ENCODE data around the gene TNK2.
"Not testable (repeated sequence)": the region's sequence is repeated elsewhere in the genome, so short reads cannot be mapped to it uniquely, and the experiment has no call there.

The TNK2 gene

DNA sequence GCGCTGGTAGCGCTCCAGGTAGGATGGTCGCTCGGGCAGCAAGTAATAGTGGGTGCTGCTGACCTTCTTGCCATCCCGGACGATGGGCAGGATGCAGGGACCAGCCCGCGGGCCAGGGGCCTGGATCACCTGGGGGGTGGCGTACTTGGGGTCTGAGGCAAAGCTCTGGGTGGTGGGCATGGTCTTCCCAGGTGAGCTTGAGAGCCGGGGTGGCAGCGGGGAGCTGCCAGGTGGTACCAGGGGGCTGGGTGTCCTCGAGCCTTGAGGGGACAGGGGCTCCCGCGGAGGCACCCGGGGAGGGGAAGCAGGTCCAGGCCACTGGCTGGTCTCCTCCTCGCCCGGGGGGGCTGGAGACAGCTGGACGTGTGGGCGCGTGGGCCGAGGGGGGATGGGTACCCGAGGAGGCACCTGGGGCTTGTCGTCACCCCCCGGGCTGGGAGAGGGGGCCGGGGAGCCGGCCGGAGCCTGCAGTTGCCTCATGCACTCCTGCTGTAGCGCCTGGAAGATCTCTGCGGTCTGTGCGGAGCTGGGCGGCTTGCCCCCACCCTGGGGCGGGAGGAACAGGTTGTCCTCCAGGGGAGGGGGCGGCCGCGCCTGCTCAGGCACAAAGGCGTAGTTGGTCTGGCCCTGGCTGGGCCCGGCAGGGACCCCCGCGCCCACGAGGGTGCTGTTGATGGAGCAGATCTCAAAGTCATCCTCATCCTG lies 40.6 kb downstream of the TNK2 start:
- no peak for DNase-seq

DNA sequence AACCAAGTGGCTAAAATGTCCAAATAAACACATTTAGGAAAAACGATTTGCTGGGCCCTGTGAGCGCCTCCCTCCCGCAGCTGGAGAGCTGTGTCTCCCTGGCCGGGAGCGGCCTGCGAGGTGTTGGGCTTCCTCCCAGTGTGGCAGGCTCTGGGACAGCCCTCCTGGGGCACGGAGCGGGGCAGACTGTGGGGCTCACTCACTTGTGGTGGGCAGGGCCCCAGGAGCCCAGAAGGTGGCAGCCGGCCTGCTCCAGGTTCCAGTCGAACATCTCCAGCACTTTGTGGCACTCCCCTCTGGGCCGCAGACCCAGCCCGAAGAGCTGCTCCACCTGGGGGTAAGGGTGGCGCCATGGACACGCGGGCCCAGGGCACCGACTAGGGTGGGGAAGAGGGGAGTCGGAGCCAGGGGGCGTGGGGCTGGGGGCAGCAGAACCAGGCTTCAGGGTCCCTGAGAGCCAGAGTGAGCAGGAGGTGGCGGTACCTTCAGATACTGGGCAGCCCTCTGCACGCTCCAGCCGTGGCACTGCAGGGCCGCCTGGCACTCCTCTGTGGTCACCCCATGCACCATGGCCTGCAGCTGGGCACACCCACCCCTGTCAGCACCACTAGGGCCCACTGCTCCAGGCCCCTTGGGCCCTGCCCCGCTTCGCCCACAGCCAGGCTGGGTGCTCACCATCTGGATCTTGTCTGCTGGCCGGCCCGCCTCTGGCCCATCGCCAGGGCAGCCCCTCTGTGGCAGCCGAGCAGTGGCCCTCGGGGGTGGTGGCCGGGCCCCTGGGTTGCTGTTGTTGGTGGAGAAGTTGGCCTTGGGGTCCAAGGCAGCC lies 41.5 kb downstream of the TNK2 start:
- DNase-seq, result no peak

DNA sequence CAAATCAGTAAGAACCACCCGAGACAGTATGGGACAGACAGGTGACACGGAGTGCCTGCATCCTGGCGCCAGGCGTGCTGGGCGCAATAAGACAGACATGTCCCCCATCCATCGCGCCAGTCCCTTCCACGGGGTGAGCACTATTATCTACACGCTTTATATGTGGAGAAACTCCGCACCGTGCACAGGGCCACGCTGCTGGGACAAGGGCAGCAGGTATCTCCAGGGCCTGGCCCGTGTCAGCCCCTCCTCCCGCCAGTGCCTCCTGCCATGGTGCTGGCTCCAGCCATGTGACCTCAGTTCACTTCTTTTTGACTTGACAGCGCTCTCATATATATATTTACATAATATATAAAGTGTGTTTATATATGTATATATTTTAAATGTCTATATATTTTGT lies 42.6 kb downstream of the TNK2 start:
- DNase-seq, result no peak

DNA sequence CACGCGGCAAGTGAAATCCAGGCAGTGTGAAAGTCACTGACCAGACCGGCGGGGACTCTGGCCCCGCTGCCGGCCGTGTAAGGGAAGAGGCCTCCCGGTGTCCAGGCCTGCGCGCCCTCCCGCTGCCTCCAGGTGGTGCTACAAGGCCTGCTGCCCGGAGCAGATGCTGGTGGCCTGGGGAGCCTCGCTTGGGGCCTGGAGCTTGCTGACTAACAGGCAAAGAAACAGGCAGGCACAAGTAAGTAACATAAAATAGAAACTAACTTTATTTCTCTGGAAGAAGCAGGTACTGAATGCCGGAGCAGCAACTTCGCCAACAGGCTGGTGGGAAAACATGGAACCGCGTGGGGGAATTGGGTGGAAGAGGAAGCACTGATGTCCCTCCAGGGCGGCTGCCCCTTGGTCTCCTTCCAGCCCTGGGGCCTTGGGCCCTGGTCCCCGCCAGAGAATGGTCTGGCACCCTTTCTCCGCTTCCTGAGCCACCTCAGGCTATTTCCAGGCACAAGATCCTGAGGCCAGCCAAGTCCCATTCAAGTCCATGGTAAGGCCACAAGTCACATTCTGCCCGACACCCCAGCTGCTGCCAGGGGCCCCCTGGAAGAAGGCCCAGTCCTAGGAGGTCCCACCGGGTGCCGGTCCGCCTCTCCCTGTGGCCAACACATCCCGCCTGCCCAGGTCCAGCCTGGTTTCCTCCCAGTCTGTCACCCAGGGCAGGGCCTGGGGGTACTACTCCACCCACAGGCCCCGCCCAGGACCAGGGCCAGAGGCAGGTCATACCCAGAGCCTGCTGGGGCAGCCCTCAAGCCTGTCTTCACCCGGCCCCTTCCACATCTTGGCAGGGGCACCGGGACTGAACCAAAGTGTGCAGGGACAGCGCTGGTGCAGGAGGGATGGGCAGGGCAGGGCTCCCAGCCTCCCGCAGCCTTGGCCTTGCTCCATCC lies 45.0 kb downstream of the TNK2 start:
- no peak for DNase-seq

DNA sequence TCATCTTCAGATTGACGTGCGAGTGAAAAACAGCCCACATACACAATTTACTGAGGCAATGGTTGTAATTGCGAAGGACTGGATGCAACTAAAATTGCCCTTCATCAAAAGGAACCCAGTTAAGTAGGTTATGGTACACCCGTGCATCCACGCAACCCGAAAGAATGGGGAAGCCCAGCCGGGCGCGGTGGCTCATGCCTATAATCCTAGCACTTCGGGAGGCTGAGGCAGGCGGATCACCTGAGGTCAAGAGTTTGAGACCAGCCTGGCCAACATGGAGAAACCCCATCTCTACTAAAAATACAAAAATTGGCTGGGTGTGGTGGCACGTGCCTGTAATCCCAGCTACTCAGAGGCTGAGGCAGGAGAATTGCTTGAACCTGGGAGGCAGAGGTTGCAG lies 46.0 kb downstream of the TNK2 start:
- DNase-seq, result not testable (repeated sequence)

DNA sequence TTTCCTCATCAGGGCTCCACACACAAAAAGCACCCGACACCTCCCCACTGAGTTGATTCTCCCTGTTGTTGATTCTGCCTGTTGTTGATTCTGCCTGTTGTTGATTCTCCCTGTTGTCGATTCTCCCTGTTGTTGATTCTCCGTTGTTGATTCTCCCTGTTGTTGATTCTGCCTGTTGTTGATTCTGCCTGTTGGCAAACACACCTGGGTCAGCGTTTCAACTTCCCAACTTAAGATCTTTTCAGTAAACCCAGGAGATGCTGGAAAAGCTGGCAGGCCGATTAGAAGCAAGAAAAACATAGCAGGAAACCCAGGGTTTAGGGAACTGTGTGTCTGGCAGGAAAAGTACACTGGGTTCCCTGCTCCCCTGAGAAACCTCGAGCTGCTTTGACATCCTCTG lies 47.9 kb downstream of the TNK2 start:
- no peak for DNase-seq

DNA sequence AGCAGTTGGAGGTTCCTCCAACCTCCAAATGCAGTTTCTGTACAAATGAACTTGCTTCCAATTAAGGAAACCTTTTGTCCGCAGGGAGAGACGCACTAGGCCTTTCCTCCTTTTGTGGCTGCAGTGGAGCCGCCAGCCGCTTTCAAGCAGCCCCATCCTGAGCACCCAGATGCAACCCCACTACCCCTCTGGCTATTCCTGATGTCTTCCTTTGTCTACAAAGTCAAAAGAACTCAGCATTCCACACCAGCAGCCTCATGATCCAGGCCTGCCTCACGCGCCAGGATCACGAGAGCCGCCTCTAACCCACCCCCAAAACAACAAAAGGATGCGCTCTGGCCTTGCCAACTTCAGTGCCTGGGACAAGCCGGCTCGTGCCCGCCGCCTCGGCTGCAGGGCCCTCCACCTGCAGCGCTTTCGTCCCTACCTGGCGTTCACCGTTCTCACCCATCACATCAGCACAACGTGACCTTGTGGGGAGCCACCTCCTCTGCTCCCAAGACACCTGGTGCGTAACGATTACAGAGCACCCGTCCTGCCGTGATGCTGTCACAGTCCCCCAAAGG lies 48.4 kb downstream of the TNK2 start:
- no peak for DNase-seq

DNA sequence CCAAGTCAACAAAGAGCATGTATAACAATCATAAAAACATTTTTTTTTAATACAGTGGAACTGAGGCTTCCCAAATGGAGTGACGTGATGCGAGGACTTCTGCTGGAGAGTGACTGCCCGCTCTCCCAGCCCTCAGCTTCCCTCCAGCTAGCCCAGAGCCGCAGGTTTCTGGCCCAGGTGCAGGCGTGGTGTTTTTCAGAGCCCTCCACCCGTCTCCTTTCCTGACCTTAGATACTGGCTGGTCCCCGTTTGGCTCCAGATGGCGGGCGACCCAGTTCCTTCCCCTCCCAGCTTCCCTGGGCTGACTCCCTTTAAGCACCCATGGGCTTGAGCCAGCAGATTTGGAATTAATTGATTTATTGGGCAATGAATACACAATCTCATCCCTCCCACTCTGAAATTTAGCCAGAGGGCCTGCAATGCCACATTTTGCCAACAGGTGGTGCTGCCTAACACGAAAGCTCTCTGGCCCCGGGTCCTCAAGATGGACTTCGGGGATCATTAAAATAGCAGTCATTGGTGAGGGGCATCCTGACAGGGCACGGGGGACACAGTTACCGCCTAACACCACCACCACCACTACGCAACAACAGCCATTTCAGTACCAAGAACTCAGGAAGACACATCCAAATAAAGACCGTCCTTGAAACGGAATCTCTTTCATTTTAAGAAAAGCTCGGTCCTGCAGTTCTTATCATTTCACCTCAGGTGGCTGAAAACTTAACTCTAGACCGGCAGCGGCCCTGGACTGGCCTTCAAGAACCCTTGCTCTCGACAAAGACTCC lies 49.1 kb downstream of the TNK2 start:
- peak; percentile 8 for DNase-seq

DNA sequence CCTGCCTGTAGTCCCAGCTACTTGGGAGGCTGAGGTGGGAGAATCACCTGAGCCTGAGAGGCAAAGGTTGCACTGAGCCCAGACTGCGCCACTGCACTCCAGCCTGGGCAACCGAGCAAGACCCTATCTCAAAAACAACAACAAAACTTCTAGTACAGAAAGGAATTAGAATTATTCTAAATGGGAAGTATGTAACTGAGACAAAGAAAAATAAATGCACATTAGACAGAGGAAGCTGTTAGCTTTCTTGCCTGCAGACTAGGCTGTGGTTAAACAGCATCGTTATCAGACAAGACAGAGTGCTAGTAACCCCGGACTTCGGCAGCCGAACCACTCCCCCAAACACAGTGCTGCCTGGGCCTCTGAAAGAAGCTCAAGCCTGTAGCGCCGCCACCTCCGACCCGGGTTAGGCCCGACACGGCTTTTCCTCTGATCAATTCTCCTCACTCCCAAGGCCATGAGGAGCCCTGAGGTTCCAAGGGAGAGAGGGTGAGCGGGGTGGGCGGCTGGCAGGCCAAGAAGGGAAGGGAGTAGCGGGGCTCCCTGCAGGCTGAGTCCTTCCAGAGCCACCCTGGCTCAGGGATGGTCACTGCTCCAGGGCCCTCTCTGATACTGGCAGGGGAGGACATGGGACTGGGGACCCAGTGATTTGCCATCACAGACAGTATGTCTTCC lies 51.8 kb downstream of the TNK2 start:
- no peak for DNase-seq

DNA sequence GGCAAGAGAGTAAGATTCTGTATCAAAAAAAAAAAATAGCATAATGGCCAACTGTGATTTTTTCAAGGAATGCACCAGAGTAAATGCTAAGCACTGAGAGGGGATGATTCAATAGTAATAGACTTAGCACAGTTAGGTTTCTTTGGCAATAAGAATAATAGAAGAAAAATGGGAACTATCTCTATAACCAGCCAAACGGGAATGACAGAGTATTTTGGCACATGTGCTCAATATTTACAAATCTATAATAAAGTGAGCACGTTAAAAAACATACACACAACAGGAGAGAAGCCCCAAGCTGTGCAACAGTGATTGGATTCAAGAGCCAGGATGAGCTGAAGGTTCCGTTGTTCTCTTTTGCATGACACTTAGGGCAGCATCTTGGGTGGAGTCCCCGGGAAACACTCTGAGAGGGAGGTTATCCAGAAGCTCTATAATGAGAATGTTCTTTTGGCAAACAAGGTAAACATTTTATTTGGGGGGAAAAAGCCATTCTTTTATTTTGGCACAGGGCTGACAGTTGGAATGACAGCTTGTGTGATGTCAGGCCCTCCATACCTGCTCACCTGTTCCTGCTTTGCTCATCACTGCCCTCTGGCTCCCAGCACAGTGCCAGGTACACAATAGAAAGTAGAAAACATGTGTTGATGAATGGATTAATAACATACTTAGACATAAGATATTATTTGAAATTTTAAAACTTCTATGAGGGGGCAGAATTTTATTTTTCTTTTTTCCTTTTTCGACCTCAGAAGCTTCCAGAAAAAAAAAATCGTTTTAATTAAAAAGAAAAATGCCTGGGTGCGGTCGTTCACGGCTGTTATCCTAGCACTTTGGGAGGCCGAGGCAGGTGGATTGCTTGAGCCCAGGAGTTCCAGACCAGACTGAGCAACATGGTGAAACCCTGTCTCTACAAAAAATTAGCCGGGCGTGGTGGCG lies 52.6 kb downstream of the TNK2 start:
- DNase-seq, result no peak

DNA sequence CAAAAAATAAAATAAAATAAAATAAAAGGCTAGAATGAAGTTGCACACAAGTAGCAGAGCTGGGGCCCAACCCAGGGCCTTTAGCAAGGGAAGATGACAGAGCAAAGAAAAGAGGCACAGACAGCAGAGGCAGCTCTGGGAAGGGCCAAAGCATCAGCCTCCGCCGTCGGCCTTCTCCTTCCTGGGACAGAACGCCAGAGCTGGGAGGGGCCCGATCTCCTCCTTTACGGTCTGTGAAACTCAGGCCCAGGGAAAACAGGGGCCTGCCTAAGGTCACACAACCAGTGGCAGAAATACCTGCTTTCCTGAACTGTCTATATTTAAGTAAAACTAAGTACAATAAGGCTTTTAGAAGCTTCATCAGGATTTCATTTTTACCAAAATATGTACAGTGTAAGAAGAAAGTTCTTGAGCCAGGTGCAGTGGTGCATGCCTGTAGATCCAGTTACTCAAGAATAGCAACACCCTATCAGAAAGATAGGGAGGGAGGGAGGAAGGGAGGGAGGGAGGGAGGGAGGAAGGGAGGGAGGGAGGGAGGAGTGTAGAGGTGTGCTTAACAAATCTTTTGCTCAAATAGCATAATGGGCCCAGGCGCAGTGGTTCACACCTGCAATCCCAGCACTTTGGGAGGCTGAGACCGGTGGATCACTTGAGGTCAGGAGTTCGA lies 53.6 kb downstream of the TNK2 start:
- DNase-seq, result no peak

DNA sequence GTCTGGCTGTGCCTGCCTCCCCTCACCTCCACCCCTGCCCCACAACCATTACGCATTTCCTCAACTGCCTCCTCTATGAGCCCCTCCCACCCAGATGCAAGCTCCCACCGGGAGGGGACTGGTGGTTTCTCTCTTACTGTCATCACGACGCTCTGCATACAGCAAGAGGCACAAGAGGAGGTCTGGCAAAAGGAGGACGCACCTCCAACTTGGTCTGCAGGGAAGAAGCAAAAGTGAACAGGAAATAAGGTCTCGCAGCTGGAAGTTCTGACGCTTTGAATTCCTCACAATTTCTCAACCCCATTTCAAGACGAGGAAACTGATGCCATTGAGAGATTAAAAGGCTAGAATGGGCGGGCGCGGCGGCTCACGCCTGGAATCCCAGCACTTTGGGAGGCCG lies 54.4 kb downstream of the TNK2 start:
- no peak for DNase-seq

DNA sequence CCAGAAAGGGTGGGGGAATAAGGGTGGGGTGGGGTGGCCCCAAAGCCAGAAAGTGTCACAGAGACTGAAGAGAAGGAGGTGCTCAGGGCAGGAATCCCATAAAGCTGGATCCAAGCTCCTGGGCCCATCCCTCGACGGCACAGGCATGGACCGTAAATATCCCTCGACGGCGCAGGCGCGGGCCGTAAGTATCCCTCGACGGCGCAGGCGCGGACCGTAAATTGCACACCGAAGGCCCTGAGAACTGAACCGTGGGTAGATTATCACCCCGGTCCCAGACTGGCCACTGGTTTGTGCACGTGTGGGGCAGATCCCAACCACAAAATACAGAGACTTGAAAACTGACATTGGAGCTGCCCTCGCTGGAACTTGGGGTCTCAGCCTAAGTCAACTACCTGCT lies 55.3 kb downstream of the TNK2 start:
- DNase-seq, result no peak

DNA sequence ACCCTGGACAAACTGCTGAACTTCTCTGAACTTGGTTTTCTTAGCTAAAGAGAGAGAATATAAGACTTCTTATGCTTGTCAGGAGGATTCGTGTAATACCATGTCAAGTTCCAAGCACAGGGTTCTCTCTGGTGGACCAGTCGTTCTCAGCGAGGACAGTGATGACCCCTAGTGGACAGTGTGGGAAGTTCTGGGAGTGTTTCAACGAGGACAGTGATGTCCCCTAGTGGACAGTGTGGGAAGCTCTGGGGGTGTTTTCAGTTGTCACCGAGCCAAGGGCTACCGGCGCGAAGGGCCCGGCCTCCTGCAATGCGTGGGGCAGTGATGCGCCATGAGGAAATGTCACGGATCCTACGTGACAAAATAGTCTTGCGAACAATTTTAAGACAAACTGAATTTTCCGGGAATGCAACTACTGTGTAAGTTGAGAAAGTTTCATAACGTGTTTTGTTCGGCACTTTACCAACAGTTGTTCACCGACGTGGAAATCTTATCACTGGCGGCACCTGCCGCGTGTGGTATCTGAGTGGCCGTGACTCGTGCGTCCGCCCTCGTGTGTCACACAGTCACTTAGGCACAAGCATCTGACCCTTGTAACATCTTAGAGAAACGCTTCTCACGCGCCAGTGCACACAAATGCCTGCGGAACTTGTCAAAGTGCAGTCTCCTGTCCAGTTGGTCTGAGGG lies 57.4 kb downstream of the TNK2 start:
- peak; percentile 37 for DNase-seq

DNA sequence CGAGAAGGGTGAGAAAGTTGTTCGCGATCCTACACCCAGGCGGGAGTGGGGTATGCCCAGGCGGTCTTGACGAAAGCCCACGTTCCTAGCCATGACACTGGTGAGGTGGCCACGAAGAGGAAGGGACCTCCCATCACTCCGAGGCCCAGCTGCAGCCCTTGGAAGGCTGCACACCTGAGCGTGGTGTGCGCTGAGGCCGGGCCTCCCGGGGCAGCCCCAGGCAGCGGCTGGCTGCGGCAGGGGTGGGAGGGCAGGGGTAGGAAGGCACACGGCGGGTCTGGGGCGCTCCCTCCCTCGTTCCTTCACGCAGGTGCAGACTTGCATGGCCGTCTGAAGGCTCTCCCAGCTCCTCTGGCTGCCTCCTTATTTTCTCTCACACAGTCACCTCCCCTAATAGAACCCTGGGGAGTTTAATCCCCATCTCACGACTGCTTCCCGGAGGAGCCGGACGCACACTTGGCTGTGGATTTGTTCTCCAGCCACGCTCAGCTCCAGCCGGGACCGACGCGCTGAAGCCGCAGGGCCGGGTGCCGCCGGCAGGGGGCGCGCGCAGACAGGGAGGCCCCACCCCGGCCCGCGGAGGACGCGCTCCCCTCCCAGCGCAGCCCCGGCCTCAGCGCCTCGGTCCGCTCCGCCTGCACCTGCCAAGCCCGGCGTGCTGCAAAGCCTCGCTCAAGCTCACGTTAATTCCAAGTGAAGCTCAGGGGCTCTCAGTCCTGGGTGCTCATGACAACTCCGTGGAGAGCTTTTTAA lies 58.9 kb downstream of the TNK2 start:
- DNase-seq, result no peak

DNA sequence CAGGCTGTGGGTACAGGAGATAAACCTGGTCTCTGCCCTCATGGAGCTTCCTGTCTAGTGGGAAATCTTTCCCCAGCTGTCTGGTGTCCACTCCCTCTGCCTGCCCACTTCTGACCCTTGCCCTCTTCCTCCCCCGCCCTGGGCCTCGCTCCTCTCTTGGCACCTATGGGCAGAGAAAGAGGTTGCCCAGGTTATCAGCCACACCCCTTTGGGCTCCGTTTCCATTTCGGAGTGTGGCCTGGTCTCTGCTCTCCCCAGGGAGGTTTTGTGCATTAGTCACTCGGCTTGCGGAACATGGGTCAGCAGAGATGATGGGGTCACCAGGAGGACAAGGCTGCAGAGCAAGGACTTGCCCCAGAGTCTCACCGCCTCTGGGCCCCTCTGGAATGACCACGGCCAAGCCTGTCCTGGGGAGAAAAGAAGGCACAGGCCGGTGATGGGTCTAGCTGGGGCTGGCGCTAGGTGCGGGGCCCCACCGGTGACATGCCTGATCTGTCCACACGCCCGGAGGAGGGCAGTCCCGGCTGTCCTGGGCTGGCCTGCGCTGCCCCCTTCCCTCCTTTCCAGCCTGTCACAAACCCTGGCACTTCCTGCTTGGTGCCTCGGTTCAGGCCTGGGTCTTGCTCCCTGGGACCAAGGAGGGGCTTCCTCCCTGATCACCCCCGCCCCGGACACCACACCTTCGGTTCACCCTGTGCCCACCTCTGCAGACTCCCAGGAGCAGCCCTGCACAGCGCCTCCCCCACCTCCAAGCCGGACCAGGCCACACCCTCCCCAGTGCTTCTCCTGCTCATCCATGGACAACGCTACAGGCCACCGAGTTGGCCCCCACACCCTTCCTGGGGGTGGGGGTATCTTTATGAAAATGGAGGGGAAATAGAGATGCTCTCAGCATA lies 61.0 kb downstream of the TNK2 start:
- no peak for DNase-seq

DNA sequence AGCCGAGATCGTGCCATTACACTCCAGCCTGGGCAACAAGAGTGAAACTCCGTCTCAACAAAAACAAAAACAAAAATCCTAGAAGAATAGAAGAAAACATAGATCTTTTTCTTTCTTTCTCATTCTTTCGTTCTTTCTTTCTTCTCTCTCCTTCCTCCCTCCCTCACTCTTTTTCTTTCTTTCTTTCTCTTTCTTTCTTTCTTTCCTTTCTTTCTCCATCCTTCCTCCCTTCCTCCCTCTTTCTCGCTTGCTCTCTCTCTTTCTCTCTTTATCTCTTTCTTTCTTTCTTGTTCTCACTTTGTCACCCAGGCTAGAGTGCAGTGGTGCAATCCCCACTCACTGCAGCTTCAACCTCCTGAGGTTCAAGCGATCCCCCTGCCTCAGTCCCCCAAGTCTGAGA lies 62.9 kb downstream of the TNK2 start:
- no peak for DNase-seq

Measured in NCI-H1048 (cell line).